Prostate gland (tissue), 2 donors: ENCODE data around the gene CD59.

ENCODE experiments used
- POLR2A ChIP-seq: fragments of 450-650 bp; IDR thresholded peaks from one replicate; pipeline ENCODE4 v1.6.1; 2016; ENCODE audit warnings: antibody characterized with exemption, mild to moderate bottlenecking
- POLR2AphosphoS5 ChIP-seq: sonication (generic); formaldehyde crosslinking; IDR thresholded peaks from one replicate; pipeline ENCODE4 v1.6.1; 2017; ENCODE audit warnings: antibody characterized with exemption
- TF ChIP-seq, protein P1 (sequence below), 4 experiments: fragments of 200-600 bp in 2 of 4; fragments of 450-650 bp in 2 of 4; sonication (generic) in 2 of 4; IDR thresholded peaks; 1 replicate in 3 of 4; 2 replicates in 1 of 4; pipeline ENCODE4 v1.5.1; 2016 to 2019; ENCODE audit warnings: antibody characterized with exemption in 4 of 4, mild to moderate bottlenecking in 2 of 4, moderate library complexity in 2 of 4

DNA sequence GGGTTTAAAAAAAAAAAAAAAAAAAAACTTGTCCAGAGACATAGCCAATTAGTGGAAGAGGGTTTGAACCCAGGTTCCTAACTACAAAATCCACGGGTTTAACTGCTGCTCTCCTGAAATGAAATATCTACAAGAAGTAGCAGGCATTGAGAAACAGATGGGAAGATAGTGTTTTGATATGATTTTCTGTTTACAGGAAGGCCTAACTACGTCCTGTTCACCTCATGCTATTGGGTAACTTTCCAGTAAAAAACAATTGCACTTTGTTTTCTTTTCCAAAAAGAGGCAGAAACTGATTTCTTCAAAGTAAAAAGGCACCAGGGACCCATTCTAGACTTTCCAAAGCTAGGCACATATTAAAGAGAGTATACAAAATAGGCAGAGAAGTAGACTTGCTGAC is 29.7 kb downstream of the CD59 start:
- TF ChIP-seq POLR2A (no peak), POLR2AphosphoS5 (peak; percentile 18)
- TF ChIP-seq, protein P1, sequence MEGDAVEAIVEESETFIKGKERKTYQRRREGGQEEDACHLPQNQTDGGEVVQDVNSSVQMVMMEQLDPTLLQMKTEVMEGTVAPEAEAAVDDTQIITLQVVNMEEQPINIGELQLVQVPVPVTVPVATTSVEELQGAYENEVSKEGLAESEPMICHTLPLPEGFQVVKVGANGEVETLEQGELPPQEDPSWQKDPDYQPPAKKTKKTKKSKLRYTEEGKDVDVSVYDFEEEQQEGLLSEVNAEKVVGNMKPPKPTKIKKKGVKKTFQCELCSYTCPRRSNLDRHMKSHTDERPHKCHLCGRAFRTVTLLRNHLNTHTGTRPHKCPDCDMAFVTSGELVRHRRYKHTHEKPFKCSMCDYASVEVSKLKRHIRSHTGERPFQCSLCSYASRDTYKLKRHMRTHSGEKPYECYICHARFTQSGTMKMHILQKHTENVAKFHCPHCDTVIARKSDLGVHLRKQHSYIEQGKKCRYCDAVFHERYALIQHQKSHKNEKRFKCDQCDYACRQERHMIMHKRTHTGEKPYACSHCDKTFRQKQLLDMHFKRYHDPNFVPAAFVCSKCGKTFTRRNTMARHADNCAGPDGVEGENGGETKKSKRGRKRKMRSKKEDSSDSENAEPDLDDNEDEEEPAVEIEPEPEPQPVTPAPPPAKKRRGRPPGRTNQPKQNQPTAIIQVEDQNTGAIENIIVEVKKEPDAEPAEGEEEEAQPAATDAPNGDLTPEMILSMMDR (IDR thresholded peaks at IDR 0.05), result no peak
